GM12878 (cell line): Measurements from ENCODE around the gene KCTD12. TPM values are rescaled to one million over a fixed set of nuclear protein-coding genes. Genes with fewer than 3 reads are reported as not detected.

ENCODE experiments used
- EGR1 ChIP-seq, 2 experiments: IDR thresholded peaks; 1 replicate in 1 of 2; 2 replicates in 1 of 2; pipeline ENCODE4 v1.6.1; 2011 to 2012; ENCODE audit warnings: low read depth in 2 of 2, low read length in 2 of 2, borderline replicate concordance in 1 of 2, mild to moderate bottlenecking in 1 of 2, moderate library complexity in 1 of 2
- NBN ChIP-seq: fragments of 450-650 bp; IDR thresholded peaks from 2 replicates; pipeline ENCODE4 v1.6.1; 2016
- POLR2A ChIP-seq: IDR thresholded peaks from 2 replicates; pipeline ENCODE4 v1.6.1; 2011; ENCODE audit warnings: low read depth, mild to moderate bottlenecking, low read length
- SIN3A ChIP-seq: IDR thresholded peaks from 2 replicates; pipeline ENCODE4 v1.6.1; 2012; ENCODE audit warnings: low read depth, low read length, improper control_type of control experiment
- SKIL ChIP-seq: fragments of 450-650 bp; IDR thresholded peaks from 2 replicates; pipeline ENCODE4 v1.6.1; 2017; ENCODE audit warnings: mild to moderate bottlenecking, low read depth, inconsistent platforms; ENCODE audit not compliant: poor library complexity, severe bottlenecking
- polyA plus RNA-seq, 11 experiments: library from polyadenylated mRNA; depleted of rRNA in 4 of 11; unstranded in 6 of 11; stranded (reverse) in 5 of 11; fragments of >200 nt; fragmentation: Nextera tagmentation in 4 of 11; fragmentation: Illumina TruSeq in 1 of 11; extraction: Ambion mirVana in 4 of 11; extraction: Trizol in 1 of 11; gene quantifications; 1 replicate in 1 of 11; 2 replicates in 10 of 11; pipeline versions ENCODE4 v1.2.1 to v1.2.3, GENCODE V29; 2011 to 2016; ENCODE audit warnings: inconsistent platforms in 2 of 11, missing spikeins in 2 of 11, low read depth in 1 of 11
- total RNA-seq, 4 experiments: library from RNA; depleted of rRNA in 3 of 4; stranded (reverse); fragments of >200 nt in 3 of 4; fragmentation: Illumina TruSeq in 1 of 4; extraction: Trizol in 1 of 4; gene quantifications; 2 replicates each; pipeline versions ENCODE4 v1.2.1 to v1.2.3, GENCODE V29; 2013 to 2021
- TF ChIP-seq, protein P1 (sequence below): IDR thresholded peaks from 2 replicates; pipeline ENCODE4 v1.6.1; 2012; ENCODE audit warnings: improper control_type of control experiment, low read depth, low read length; ENCODE audit not compliant: insufficient replicate concordance
- TF ChIP-seq, protein P2 (sequence below): fragments of 450-650 bp; IDR thresholded peaks from 2 replicates; pipeline ENCODE4 v1.6.1; 2018; ENCODE audit warnings: mild to moderate bottlenecking, low read depth, moderate library complexity; ENCODE audit not compliant: partially characterized antibody

Gene KCTD12
- total and polyA plus RNA-seq, 10 of the 15 experiments (the other 5 are each of a cell fraction or from before 2014, with no cell fraction given) = 0.24 to 2.9 (median 0.92) TPM

GRCh38 chr13:76854894-76855293 lies 31.3 kb downstream of the KCTD12 start (continued):
- no peak for TF ChIP-seq EGR1 (IDR thresholded peaks at IDR 0.05; ENCODE audit: borderline replicate concordance in 1 of 2, low read depth in 2 of 2, low read length in 2 of 2)
- TF ChIP-seq POLR2A = no peak
- no peak for TF ChIP-seq SIN3A
- TF ChIP-seq, protein P1, sequence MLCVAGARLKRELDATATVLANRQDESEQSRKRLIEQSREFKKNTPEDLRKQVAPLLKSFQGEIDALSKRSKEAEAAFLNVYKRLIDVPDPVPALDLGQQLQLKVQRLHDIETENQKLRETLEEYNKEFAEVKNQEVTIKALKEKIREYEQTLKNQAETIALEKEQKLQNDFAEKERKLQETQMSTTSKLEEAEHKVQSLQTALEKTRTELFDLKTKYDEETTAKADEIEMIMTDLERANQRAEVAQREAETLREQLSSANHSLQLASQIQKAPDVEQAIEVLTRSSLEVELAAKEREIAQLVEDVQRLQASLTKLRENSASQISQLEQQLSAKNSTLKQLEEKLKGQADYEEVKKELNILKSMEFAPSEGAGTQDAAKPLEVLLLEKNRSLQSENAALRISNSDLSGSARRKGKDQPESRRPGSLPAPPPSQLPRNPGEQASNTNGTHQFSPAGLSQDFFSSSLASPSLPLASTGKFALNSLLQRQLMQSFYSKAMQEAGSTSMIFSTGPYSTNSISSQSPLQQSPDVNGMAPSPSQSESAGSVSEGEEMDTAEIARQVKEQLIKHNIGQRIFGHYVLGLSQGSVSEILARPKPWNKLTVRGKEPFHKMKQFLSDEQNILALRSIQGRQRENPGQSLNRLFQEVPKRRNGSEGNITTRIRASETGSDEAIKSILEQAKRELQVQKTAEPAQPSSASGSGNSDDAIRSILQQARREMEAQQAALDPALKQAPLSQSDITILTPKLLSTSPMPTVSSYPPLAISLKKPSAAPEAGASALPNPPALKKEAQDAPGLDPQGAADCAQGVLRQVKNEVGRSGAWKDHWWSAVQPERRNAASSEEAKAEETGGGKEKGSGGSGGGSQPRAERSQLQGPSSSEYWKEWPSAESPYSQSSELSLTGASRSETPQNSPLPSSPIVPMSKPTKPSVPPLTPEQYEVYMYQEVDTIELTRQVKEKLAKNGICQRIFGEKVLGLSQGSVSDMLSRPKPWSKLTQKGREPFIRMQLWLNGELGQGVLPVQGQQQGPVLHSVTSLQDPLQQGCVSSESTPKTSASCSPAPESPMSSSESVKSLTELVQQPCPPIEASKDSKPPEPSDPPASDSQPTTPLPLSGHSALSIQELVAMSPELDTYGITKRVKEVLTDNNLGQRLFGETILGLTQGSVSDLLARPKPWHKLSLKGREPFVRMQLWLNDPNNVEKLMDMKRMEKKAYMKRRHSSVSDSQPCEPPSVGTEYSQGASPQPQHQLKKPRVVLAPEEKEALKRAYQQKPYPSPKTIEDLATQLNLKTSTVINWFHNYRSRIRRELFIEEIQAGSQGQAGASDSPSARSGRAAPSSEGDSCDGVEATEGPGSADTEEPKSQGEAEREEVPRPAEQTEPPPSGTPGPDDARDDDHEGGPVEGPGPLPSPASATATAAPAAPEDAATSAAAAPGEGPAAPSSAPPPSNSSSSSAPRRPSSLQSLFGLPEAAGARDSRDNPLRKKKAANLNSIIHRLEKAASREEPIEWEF = no peak
- TF ChIP-seq SKIL = no peak
- no peak for TF ChIP-seq NBN
- TF ChIP-seq, protein P2, sequence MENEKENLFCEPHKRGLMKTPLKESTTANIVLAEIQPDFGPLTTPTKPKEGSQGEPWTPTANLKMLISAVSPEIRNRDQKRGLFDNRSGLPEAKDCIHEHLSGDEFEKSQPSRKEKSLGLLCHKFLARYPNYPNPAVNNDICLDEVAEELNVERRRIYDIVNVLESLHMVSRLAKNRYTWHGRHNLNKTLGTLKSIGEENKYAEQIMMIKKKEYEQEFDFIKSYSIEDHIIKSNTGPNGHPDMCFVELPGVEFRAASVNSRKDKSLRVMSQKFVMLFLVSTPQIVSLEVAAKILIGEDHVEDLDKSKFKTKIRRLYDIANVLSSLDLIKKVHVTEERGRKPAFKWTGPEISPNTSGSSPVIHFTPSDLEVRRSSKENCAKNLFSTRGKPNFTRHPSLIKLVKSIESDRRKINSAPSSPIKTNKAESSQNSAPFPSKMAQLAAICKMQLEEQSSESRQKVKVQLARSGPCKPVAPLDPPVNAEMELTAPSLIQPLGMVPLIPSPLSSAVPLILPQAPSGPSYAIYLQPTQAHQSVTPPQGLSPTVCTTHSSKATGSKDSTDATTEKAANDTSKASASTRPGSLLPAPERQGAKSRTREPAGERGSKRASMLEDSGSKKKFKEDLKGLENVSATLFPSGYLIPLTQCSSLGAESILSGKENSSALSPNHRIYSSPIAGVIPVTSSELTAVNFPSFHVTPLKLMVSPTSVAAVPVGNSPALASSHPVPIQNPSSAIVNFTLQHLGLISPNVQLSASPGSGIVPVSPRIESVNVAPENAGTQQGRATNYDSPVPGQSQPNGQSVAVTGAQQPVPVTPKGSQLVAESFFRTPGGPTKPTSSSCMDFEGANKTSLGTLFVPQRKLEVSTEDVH = no peak
